ENCODE results near the gene PRSS33. TPM values are rescaled to one million over a fixed set of nuclear protein-coding genes. Genes with fewer than 3 reads are reported as not detected.
A peak's percentile ranks its signal among the peaks of the same experiment; 100 is the strongest.

PRSS33 gene
- total and polyA plus RNA-seq, 9 of the 15 experiments (the other 6 are each of a cell fraction or from before 2014, with no cell fraction given): not detected

DNA sequence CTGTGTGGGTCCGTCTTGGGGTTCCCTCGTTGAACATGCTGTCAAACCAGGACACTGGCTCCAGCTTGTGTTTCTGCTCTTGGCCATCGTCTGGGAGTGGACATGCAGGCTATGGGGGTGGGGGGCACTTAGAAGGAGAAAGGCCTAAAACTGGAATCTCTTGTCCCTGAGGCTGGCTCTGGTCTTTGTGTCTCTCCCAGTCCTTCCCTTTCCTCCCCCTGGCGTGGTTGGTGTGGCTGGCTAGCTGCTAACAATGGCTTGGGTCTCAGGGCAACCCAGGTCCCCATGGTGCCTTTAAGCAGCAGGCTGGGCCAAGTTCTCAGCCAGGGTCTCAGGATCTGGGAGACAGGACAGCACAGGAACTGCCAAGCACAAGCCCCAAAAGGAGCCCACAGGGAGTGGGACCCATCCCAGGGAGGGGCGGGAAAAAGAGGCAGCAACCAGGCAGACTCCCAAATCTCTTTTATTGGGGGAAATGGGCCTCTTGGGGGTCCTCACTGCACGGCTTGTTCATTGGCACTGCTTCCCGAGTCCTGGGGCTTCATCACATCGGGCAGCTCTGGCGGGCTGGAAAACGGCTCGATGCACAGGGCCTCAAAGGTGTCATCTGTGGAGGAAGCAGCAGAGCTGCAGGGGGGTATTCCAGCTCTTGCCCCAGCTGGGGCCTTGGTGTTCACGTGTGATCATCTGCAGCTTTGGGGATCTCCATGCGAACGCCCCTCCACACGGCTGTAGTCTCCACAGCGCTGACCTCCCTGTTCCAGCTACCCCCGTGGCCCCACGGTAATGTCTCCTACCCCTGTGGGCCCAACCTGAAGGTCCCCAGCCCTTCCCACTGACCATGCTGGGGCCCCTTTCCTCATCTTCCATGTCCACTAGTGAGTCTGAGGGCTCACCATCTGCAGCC, 15.6 kb downstream of the PRSS33 start (continued):
- TF ChIP-seq POLR2B (IDR thresholded peaks at IDR 0.05; ENCODE audit: low read depth, partially characterized antibody) (peak; percentile 35), POLR2AphosphoS5 (IDR thresholded peaks at IDR 0.05; ENCODE audit: control insufficient read depth, insufficient read depth, low read depth, low read length) (peak; percentile 57; the same call in 1 of the 2 replicates)

DNA sequence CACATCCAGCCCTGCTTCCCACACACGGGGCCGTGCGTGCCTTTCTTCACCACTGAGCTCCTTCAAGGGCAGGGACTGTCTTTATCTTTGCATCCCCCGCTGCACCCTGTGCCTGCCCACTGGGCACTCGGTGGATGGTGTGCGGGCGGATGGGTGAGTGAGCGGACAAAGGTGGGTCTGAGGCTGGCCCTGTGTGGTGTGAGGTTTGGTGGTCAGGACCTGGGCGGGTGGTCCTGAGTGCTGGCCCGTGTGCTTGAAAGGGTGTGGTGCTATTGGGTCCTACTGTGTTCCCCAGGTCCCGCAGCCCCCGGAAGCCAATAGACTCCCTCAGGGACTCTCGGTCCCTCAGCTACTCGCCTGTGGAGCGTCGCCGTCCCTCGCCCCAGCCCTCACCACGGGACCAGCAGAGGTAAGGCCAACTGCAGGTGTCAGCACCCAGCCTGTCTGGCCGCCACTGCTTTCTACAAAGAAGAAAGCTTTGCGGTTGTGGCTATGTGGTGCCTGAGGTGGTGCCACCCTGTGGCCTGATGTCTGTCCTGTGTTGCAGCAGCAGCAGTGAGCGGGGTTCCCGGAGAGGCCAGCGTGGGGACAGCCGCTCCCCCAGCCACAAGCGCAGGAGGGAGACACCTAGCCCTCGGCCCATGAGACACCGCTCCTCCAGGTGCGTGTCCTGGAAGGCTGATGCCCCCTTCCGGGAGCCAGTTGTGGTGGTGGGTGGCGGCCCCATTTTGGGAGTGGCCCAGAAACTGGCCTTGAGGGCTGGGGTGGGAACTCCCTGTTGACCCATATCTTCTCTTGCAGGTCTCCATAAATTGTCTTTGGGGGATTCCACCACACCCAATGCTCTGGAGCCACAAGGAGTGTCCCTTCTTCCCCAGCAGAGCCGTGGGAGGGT, 17.1 kb downstream of the PRSS33 start:
- H3K4me1 ChIP-seq (replicated peaks in 1 of 2; ENCODE audit: control insufficient read depth in 2 of 2, insufficient read depth in 2 of 2, low read length in 2 of 2): peaks cover 15 to 62% of the 10 kb centered on the region in 2 experiments; a peak in 4 of 5 replicates
- no peaks in the 10 kb centered on the region for H3K9me1 ChIP-seq (ENCODE audit: control insufficient read depth, insufficient read depth, low read length)
- intact Hi-C loops (cut with micrococcal nuclease) (no loop called here), in situ Hi-C loops (cut with MboI) (no loop called here)
- no peaks in the 10 kb centered on the region for H3K27me3 ChIP-seq (ENCODE audit: control insufficient read depth in 2 of 2, insufficient read depth in 2 of 2, low read length in 2 of 2)
- H3K9me3 ChIP-seq (replicated peaks; ENCODE audit: control insufficient read depth, insufficient read depth, low read depth, low read length): no peaks in the 10 kb centered on the region
- H3K36me3 ChIP-seq (ENCODE audit: control insufficient read depth, insufficient read depth, low read length): peaks cover 99% of the 10 kb centered on the region
- no peak overlapping the region for H2AFZ ChIP-seq (ENCODE audit: low read depth, low read length)
- peak in 3 of 4 experiments; percentile 38 to 69 (median 51) for DNase-seq (ENCODE audit: extremely low read depth in 1 of 4, low spot score in 3 of 4)
- BruUV-seq (replicated peaks): TSS peak; percentile 2
- 79% methylated on average over 32 of the region's 32 CpGs for WGBS (ENCODE audit: insufficient coverage, low coverage, missing lambda C conversion rate)
- FAIRE-seq: peak; percentile 65
- ChIA-PET POLR2A (interaction anchor here (1.0 to 9.0 kb wide), 2 partner anchors 9 to 17 kb away, joined by 4 to 96 read pairs; partner anchors contain the start of gene SRRM2), CTCF (ENCODE audit: low intra/inter-chr PET ratio) (no interaction called here)
- peak; percentile 55 for ATAC-seq
- no peak overlapping the region for H3K4me3 ChIP-seq
- peaks cover 24% of the 10 kb centered on the region for H4K20me1 ChIP-seq (replicated peaks; ENCODE audit: control insufficient read depth, insufficient read depth, low read length)
- H3K4me2 ChIP-seq (ENCODE audit: insufficient read depth, low read length): no peak overlapping the region
- peaks cover 38% of the 10 kb centered on the region for H3K79me2 ChIP-seq (ENCODE audit: control insufficient read depth, insufficient read depth, low read length)
- peak overlapping the region in 1 of 2 experiments; percentile 81; a peak in 2 of 4 replicates for H3K9ac ChIP-seq (ENCODE audit: insufficient read depth in 1 of 2, low read depth in 2 of 2, low read length in 2 of 2)
- peak overlapping the region; percentile 34; the same call in 2 of the 3 replicates for H3K27ac ChIP-seq (ENCODE audit: extremely low read depth, low read depth, low read length)
- peak; percentile 25; the same call in 1 of the 2 replicates for TF ChIP-seq TCF3 (CRISPR knock-in tag; IDR thresholded peaks at IDR 0.05)
- TF ChIP-seq NONO (IDR thresholded peaks at IDR 0.05; ENCODE audit: low read depth in 2 of 2, low read length in 1 of 2): no peak
- no peak for TF ChIP-seq SIX5 (IDR thresholded peaks at IDR 0.05; ENCODE audit: borderline replicate concordance in 1 of 2, insufficient read depth in 1 of 2, low read depth in 1 of 2, low read length in 2 of 2)
- TF ChIP-seq, protein P1, sequence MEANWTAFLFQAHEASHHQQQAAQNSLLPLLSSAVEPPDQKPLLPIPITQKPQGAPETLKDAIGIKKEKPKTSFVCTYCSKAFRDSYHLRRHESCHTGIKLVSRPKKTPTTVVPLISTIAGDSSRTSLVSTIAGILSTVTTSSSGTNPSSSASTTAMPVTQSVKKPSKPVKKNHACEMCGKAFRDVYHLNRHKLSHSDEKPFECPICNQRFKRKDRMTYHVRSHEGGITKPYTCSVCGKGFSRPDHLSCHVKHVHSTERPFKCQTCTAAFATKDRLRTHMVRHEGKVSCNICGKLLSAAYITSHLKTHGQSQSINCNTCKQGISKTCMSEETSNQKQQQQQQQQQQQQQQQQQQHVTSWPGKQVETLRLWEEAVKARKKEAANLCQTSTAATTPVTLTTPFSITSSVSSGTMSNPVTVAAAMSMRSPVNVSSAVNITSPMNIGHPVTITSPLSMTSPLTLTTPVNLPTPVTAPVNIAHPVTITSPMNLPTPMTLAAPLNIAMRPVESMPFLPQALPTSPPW (CRISPR knock-in tag; IDR thresholded peaks at IDR 0.05): no peak
- TF ChIP-seq, protein P2, sequence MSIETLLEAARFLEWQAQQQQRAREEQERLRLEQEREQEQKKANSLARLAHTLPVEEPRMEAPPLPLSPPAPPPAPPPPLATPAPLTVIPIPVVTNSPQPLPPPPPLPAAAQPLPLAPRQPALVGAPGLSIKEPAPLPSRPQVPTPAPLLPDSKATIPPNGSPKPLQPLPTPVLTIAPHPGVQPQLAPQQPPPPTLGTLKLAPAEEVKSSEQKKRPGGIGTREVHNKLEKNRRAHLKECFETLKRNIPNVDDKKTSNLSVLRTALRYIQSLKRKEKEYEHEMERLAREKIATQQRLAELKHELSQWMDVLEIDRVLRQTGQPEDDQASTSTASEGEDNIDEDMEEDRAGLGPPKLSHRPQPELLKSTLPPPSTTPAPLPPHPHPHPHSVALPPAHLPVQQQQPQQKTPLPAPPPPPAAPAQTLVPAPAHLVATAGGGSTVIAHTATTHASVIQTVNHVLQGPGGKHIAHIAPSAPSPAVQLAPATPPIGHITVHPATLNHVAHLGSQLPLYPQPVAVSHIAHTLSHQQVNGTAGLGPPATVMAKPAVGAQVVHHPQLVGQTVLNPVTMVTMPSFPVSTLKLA (conservative IDR thresholded peaks at IDR 0.05): 0 out of 4 replicates have a peak, but pooled peaks of 1 of the 2 experiments have one; percentile 16
- peak; percentile 49; the same call in 1 of the 2 replicates for TF ChIP-seq POLR2A (conservative IDR thresholded peaks at IDR 0.05)
- no peak for TF ChIP-seq ZFP30 (CRISPR knock-in tag; IDR thresholded peaks at IDR 0.05; ENCODE audit: borderline replicate concordance)
- TF ChIP-seq, protein P3, sequence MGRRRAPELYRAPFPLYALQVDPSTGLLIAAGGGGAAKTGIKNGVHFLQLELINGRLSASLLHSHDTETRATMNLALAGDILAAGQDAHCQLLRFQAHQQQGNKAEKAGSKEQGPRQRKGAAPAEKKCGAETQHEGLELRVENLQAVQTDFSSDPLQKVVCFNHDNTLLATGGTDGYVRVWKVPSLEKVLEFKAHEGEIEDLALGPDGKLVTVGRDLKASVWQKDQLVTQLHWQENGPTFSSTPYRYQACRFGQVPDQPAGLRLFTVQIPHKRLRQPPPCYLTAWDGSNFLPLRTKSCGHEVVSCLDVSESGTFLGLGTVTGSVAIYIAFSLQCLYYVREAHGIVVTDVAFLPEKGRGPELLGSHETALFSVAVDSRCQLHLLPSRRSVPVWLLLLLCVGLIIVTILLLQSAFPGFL (CRISPR knock-in tag; IDR thresholded peaks at IDR 0.05): no peak
- TF ChIP-seq SIN3A (IDR thresholded peaks at IDR 0.05; ENCODE audit: borderline replicate concordance in 2 of 2, control insufficient read depth in 1 of 2, low read depth in 2 of 2, low read length in 2 of 2): 0 out of 4 replicates have a peak, but pooled peaks of 1 of the 2 experiments have one; percentile 22

Measured in K562 (cell line).